ENCODE measurements around the gene CLPTM1L.
"Not testable (repeated sequence)": the region's sequence is repeated elsewhere in the genome, so short reads cannot be mapped to it uniquely, and the experiment has no call there.

Gene CLPTM1L

DNA sequence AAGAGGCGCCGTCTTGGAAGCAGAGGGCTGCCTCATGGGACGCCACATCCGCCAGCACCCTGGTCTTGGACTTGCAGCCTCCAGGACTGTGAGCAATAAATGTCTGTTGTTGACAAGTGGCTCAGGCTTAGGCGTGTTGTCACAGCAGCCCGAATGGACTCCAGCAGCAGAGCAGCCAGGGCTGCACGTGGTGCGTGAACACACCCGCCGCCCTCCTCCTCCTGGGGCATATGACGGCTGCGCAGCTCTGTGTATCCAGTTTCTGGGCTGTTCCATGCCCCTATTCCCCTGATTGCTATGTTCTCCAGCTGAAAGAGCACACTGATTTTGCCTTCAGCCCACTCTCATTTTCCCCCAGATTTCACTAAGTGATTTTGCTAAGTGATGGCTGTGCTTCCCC is 36.0 kb upstream of the CLPTM1L start:
- DNase-seq = no peak

DNA sequence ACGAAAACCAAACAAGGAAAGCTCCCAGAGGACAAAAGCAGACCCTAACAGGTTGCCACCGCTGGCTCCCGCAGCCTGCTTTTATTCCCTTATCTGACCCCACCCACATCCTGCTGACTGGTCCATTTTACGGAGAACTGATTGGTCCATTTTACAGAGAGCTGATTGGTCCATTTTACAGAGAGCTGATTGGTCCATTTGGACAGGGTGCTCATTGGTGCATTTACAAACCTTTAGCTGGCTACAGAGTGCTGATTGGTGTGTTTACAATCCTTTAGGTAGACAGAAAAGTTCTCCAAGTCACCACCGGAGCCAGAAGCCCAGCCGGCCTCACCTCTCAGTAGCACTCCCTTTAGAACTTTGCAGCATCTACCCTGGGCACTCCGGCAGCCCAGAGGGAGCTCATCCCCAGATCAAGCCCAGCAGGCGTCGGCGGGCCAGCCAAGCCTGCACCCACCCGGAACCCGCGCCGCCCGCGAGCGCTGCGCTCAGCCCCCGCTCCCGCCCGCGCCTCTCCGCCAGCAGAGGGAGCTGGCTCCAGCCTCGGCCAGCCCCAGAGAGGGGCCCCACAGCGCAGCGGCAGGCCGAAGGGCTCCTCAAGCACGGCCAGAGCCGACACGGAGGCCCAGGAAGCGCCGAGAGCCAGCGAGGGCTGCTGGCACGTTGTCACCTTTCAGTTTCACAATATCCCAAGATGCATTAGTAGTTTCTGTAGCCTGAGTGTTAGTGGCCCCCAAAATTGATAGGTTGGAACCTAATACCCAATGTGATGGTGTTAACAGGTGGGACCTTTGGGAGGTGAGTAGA is 35.3 kb upstream of the CLPTM1L start:
- DNase-seq = peak; percentile 50 to 67

GRCh38 chr5:1378866-1379659 is 34.2 kb upstream of the CLPTM1L start:
- DNase-seq = no peak

GRCh38 chr5:1378096-1378495 is 33.2 kb upstream of the CLPTM1L start:
- DNase-seq = no peak

DNA sequence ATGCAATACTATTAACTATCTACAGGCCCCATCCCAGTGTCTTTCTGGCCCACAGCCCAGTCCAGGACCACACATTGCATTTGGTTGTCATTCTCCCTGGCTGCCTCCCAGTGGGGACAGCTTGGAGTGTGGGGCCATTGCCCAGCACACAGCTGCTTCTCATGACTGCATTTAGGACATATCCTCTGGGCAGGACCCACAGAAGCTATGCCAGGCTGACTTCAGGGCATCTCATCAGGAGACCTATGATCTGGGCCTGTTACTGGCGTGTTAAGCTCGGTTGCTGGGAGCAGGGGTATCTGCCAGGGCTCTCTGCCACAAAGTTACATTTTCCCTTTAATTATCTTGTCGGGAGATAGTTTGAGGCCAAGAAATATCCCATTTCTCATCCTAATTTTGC is 32.1 kb upstream of the CLPTM1L start:
- no peak for DNase-seq

DNA sequence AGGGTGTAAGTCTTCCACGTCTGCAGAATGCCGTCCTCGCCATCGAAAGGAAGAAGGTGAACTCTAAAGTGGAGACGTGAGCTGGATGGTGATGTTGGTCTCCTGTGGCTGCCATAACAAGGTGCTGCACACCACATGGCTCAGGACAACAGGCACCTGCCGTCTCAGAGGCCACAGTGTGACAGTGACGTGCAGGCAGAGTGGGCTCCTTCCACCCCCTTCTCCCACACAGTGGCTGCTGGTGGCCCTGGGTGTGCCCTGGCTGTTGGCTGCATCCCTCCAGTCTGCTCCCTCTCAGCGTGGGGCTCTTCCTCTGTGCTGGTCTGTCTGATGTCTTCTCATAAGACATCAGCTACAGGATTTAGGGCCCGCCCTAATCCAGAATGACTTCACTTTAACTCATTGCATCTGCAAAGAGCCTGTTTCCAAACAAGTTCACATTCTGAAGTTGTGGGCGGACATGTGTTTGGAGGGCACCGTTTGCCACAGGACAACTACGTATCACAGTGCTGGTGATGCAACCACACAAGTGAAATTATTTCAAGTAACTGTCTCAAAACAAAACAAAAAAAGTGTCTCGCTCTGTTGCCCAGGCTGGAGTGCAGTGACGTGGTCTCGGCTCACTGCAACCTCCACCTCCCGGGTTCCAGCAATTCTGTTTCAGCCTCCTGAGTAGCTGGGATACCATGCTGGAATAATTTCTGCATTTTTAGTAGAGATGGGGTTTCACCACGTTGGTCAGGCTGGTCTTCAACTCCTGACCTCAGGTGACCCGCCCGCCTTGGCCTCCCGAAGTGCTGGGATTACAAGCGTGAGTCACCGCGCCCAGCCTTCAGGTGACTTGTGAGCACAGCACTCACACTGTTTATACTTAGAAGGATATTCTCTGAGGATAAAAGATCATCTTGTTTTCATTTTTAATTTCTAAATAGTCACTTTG is 31.2 kb upstream of the CLPTM1L start:
- no peak for DNase-seq

DNA sequence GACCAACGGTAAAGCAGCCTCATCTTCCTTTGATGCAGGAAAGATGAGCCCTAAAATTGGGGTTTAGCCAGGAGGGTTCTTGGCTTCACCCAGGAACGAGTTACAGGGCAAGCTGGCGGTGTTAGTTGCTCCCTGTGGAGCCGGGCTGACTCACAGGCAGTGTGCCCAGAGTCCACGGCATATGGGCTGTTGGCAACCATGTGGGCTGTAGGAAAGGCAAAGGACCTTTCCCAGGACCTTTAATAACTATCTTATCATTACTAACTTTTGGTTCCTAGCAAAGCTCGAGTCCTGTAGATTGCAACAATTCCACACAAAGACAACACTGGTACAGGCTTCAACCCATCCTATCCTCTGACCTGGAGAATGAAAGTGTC is 29.8 kb upstream of the CLPTM1L start:
- no peak for DNase-seq

DNA sequence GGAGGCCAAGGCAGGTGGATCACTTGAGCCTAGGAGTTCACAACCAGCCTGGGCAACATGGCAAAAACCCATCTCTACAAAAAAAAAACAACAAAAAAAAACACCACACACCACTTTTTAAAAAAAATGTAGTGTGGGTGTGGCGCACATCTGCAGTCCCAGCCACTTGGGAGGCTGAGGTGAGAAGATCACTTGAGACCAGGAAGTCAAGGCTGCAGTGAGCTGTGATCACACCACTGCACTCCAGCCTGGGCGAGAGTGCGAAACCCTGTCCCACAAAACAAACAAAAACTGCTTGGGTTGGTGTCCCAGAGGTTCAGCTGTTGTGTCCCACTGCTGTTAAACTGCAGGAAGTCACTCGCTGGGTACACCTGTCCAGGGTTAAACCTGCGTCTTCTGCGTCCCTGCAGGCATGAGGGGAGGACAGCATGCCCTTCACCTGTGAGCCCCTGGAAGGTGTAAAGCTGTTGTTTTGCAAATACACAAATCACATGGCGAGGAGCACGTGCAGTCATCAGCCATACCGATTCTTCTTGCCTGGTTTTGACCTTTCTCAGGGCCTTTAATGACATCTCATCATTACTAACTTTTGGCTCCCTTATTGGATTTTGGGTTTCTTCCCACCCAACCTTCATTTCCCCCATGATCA is 29.3 kb upstream of the CLPTM1L start:
- peak; percentile 25 to 50 for DNase-seq

- DNase-seq = not testable (repeated sequence)
Measured at GRCh38 chr5:1371972-1372342, 27.1 kb upstream of the CLPTM1L start.

DNA sequence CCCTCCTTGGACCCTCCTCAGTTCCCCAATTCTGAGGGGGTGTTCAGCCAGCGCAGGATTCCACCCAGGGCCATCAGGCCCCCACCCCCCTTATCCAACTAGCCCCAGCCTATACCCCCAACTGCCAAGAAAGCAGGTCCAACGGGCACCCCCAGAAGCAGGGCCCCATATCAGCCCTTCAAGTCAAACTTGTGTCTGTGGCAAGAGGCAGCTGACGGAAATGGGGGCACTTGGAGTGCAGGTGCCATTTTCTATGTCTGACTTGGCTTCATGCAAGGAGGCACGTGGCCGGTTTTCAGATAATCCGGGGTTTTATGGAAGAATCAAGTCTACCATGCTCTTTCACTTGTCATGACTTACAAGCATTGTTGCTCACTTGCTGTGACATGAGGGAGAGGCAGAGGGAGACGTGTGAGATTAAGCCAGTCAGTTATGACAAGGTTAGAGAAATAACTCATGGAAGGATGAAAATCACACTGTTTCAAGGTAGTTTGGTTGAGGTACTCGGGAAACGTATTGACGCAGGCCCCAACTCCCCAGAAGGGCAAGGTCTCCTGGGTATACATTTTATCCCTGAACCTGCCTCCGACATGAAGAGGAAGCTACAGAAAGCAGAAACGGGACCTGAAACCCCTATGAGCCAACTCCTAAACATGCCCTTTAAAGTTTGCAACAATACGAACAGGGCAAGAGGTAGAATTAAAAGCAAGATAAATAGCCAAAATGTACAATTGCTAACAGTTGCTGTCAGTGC is 26.5 kb upstream of the CLPTM1L start:
- DNase-seq = peak in 1 of 2 donors; percentile 29

GRCh38 chr5:1370006-1370405 is 25.1 kb upstream of the CLPTM1L start:
- no peak for DNase-seq

DNA sequence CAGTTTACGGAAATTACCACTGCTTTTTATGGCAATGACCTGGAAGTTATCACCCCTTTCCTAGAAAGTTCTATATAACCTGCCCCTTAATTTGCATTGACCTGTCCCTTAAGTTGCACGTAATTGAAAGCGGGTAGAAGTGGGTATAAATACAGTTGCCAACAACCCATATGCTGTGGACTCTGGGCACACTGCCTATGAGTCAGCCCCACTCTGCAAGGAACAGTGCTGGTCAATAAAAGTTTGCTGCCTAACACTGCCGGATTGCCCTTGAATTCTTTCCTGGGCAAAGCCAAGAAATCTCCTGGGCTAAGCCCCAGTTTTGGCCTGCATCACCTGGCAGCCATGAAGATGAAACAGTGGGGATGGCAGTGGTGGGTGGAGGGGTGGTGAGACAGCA is 23.9 kb upstream of the CLPTM1L start:
- DNase-seq = no peak

- DNase-seq = no peak
Measured at GRCh38 chr5:1368236-1368635, 23.3 kb upstream of the CLPTM1L start.

DNA sequence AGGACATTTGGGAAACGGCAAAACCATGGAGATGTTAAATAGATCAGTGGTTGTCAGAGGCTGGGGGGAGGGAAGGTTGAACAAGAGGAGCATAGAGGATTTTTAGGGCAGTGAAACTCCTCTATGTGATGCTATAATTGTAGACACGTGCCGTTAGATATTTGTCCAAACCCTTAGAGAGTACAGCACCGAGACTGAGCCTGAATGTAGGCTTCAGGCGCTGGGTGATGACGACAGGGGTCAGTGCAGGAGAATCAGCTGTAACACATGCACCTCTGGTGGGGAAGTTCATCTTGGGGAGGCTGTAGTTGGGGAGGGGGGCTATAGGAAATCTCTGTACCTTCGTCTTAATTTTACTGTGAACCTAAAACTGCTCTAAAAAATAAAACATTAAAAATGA is 22.2 kb upstream of the CLPTM1L start:
- DNase-seq = no peak

- peak in 1 of 2 donors; percentile 25 for DNase-seq
Measured at GRCh38 chr5:1366514-1366913, 21.6 kb upstream of the CLPTM1L start.

DNA sequence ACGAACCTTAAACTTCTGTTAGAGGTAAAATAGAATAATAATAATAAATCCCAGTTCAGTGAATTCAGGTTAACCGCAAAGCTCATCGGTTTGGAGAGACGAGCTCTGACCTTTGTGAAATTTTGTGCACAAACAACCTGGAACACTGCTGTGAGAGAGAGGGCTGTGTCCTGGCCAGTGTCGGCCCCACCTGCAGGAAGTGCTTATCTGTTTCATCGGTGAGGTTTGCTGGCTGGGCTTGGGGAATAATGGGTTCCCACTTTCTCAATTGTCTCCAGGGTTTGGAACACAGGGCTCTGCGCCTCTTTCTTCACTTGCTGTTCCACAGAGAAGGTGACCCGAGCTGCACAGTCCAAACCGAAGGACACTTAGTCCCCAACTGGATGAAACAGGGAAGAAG is 19.3 kb upstream of the CLPTM1L start:
- no peak for DNase-seq

DNA sequence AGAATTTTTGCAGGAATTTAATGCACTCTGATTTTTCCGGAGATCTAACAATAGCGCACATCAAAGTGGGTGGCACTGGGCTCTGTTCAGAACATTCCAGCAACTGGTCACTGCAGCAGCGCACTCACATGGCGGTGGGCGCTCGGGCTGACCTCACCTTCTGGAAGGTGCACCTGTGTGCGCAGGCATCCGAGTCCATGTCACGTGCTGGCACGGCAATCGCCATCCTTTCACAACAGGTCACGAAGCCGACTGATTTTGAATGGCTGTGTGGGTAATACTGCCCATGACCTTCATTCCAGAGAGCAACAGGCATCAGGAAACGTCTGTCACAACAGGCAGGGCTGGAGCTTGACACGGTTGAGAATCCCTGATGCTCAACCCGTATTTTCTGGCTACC is 18.7 kb upstream of the CLPTM1L start:
- no peak for DNase-seq

DNA sequence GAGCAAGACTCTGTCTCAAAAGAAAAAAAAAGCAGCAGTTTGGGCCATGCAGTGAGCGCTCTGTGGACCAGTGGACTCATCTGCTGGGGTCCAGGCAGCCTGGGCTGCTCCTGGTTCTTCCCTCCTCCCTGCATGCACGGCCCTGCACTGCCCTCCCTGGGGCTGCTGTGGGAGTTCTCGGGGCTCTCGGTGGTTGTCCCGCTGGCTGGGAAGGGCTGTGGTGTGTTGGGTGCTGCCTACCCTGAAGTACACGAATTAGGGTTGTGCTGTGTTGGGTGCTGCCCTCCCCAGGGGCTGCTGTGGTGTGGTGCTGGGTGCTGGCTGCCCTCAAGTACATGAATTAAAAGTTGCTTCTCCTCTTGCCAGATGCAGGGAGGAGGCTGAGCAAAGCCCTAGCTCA is 18.3 kb upstream of the CLPTM1L start:
- DNase-seq = no peak

GRCh38 chr5:1362242-1363015 is 17.5 kb upstream of the CLPTM1L start:
- DNase-seq = no peak

GRCh38 chr5:1360861-1361260 is 16.0 kb upstream of the CLPTM1L start:
- no peak for DNase-seq

- DNase-seq = not testable (repeated sequence)
Measured at GRCh38 chr5:1360367-1360766, 15.5 kb upstream of the CLPTM1L start.
